MG63 (cell line): ENCODE data around the gene NRIP1. TPM values are rescaled to one million over a fixed set of nuclear protein-coding genes. Genes with fewer than 3 reads are reported as not detected.
"Not testable (repeated sequence)": the region's sequence is repeated elsewhere in the genome, so short reads cannot be mapped to it uniquely, and the experiment has no call there.

ENCODE experiments used
- DNase-seq: peaks from one replicate; pipeline ENCODE4 v3.0.0-alpha.2; 2020
- H3K27me3 ChIP-seq: fragments of 250-450 bp; sonication (Bioruptor Pico); 2 replicates; pipeline ENCODE4 v1.5.1; 2020; ENCODE audit warnings: mild to moderate bottlenecking, moderate library complexity
- H3K36me3 ChIP-seq: fragments of 250-450 bp; sonication (Bioruptor Pico); 2 replicates; pipeline ENCODE4 v1.5.1; 2020; ENCODE audit warnings: mild to moderate bottlenecking, moderate library complexity
- H3K4me3 ChIP-seq: fragments of 250-450 bp; sonication (Bioruptor Pico); 2 replicates; pipeline ENCODE4 v1.5.1; 2020; ENCODE audit warnings: mild to moderate bottlenecking, moderate library complexity
- H3K9me3 ChIP-seq: fragments of 250-450 bp; sonication (Bioruptor Pico); 2 replicates; pipeline ENCODE4 v1.5.1; 2020; ENCODE audit warnings: mild to moderate bottlenecking, moderate library complexity
- total RNA-seq: library from RNA; depleted of rRNA; stranded (reverse); fragments of >200 nt; shearing (Covaris generic); gene quantifications from 2 replicates; pipeline ENCODE4 v1.2.3, GENCODE V29; 2014; ENCODE audit warnings: low replicate concordance

The NRIP1 gene
- total RNA-seq, 1 experiment from 2014 or later: 6.8 TPM

GRCh38 chr21:14943616-14944015, 121.2 kb downstream of the NRIP1 start:
- Histone ChIP-seq H3K36me3 (no peaks in the 10 kb centered on the region), H3K27me3 (no peaks in the 10 kb centered on the region), H3K4me3 (no peak overlapping the region), H3K9me3 (no peaks in the 10 kb centered on the region; the same call in 1 of the 2 replicates)
- DNase-seq: no peak

DNA sequence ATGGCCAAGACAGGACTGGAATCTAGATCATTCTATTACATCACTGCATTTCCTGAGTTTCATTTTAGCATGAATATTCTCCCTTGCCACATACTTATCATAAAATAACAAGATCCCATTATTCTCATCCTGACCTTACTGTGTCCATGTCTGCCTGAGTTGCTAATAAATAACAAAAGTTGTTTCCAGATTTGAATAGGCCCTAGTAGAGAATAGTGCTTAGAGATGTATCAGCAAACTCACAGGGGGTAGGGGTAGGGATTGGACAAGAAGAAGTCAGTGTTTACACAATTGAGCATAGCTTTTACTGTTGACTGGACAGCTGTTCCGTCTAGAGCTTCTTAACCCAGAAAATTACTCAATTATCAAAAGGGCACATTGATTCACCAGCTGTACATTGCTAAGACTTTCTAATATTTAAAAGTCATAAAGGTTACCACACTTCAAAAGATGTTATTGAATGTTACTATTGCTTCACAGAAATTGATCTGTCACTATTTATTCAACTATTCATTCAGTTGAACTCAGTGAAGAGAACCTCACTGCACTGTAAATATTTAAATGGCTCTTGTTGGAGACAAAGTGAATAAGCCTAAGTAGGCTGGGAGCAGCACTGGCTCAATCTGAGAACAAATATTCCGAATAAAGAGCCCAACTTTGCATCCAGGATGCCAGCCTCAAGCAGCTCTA, 121.9 kb downstream of the NRIP1 start:
- Histone ChIP-seq H3K4me3 (no peak overlapping the region), H3K27me3 (no peaks in the 10 kb centered on the region), H3K9me3 (no peaks in the 10 kb centered on the region), H3K36me3 (no peaks in the 10 kb centered on the region)
- no peak for DNase-seq

DNA sequence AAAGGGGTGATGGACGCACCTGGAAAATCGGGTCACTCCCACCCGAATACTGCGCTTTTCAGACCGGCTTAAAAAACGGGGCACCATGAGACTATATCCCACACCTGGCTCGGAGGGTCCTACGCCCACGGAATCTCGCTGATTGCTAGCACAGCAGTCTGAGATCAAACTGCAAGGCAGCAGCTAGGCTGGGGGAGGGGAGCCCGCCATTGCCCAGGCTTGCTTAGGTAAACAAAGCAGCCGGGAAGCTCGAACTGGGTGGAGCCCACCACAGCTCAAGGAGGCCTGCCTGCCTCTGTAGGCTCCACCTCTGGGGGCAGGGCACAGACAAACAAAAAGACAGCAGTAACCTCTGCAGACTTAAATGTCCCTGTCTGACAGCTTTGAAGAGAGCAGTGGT, 137.5 kb downstream of the NRIP1 start:
- DNase-seq, H3K4me3 ChIP-seq, H3K9me3 ChIP-seq, H3K27me3 ChIP-seq, H3K36me3 ChIP-seq: not testable (repeated sequence)

- H3K27me3 ChIP-seq: no peaks in the 10 kb centered on the region
- no peaks in the 10 kb centered on the region for H3K36me3 ChIP-seq
- no peak for DNase-seq
- no peak overlapping the region for H3K4me3 ChIP-seq
- H3K9me3 ChIP-seq: no peaks in the 10 kb centered on the region
Observed at GRCh38 chr21:14926186-14926585, 138.6 kb downstream of the NRIP1 start.

- H3K27me3 ChIP-seq: no peaks in the 10 kb centered on the region
- no peak for DNase-seq
- H3K4me3 ChIP-seq: no peak overlapping the region
- no peaks in the 10 kb centered on the region for H3K9me3 ChIP-seq
- H3K36me3 ChIP-seq: no peaks in the 10 kb centered on the region
Observed at GRCh38 chr21:14923468-14923867, 141.3 kb downstream of the NRIP1 start.

DNA sequence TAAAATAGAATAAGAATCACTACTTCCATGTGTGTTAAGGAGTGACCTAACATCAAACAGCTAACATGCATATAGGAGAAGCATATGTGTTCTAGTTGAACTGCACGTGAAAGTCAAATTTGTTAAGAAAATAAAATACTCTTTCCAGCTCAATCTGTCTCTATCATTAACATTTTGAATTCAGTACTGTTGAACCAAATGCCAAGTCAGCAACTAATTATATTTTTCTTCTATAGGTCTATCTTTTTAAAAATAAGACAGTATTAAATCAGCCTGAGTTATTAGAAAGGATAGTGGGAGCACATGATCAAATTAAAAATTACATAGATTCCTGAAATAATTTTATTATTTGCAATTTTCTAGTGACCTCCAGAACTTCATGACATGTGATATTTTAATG, 141.8 kb downstream of the NRIP1 start:
- H3K36me3 ChIP-seq: no peaks in the 10 kb centered on the region
- H3K27me3 ChIP-seq: no peaks in the 10 kb centered on the region
- no peak for DNase-seq

GRCh38 chr21:14918527-14918926, 146.3 kb downstream of the NRIP1 start:
- Histone ChIP-seq H3K36me3 (no peaks in the 10 kb centered on the region), H3K27me3 (no peaks in the 10 kb centered on the region), H3K4me3 (no peak overlapping the region), H3K9me3 (no peaks in the 10 kb centered on the region)
- no peak for DNase-seq

More for the DNA sequence above, 141.8 kb downstream of the NRIP1 start:
- H3K4me3 ChIP-seq: no peak overlapping the region
- no peaks in the 10 kb centered on the region for H3K9me3 ChIP-seq

DNA sequence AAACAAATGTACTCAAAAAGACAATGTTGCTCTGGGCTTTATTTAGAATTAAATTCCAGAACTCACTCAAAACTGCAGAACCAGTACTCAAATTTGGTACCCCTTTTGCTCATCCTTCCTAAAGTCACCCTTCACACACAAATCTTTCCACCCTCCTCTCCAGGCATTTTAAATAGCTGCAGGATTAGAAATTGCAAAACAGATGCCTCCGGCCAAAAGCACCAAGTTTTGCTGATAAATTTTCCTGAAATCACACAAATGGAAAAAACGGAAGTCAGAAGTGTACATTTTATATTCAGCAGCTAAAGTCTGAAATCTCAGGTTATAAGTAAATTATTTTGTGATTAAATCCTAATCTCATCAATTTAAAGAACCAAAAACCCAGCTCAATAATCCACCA, 147.0 kb downstream of the NRIP1 start:
- Histone ChIP-seq H3K27me3 (no peaks in the 10 kb centered on the region), H3K4me3 (no peak overlapping the region), H3K9me3 (no peaks in the 10 kb centered on the region), H3K36me3 (no peaks in the 10 kb centered on the region)
- no peak for DNase-seq

GRCh38 chr21:14916676-14917141, 148.1 kb downstream of the NRIP1 start:
- Histone ChIP-seq H3K27me3 (no peaks in the 10 kb centered on the region), H3K9me3 (no peaks in the 10 kb centered on the region), H3K36me3 (no peaks in the 10 kb centered on the region), H3K4me3 (no peak overlapping the region)
- no peak for DNase-seq

DNA sequence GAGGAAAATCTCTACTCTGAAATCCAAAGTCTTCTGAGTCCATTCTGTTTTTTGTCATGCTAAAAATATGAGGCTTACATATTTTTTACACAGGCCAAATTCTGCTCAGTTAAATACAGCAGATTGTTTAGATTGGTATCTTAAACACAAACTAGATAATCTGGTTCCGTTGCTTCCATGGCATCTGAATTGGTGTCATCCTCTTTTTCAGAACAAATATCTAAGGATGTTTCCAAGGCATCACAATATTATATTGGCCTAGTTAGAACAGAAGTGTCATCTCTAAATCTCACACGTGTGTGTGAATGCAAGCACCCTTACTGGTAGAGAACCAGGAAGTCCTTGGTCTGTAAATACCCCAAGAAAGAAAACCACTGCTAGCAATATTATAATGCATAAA, 151.2 kb downstream of the NRIP1 start:
- no peaks in the 10 kb centered on the region for H3K27me3 ChIP-seq

GRCh38 chr21:14911351-14911750, 153.4 kb downstream of the NRIP1 start:
- no peaks in the 10 kb centered on the region for H3K27me3 ChIP-seq
- no peaks in the 10 kb centered on the region for H3K36me3 ChIP-seq
- DNase-seq: no peak
- no peak overlapping the region for H3K4me3 ChIP-seq
- H3K9me3 ChIP-seq: no peaks in the 10 kb centered on the region; the same call in 1 of the 2 replicates

More for the DNA sequence above, 151.2 kb downstream of the NRIP1 start:
- Histone ChIP-seq H3K9me3 (no peaks in the 10 kb centered on the region), H3K4me3 (no peak overlapping the region), H3K36me3 (no peaks in the 10 kb centered on the region)
- DNase-seq: no peak
